ENCODE data around the gene MAPK10. TPM values are rescaled to one million over a fixed set of nuclear protein-coding genes. Genes with fewer than 3 reads are reported as not detected.

Gene MAPK10
- total RNA-seq, 1 experiment from 2014 or later = 0.79 TPM

DNA sequence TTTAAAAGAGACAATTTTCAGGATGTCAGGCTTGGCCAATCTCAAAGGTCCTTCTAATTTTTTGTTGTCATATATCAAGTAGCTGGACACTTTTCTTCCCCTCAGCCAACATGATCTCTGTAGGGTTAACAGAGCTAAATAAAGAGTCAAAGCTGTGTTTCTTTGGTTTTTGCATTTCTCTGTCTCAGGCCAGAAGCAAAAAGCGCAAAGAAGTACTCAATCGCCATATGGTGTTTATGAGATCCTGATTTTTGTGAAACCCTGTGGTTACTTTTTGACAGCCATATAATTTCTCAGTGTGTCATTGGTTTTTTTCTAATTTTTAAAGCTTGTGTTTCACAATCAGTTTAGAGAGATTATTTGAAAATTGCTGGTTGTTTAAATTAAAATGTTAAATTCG lies 111.9 kb downstream of the MAPK10 start:
- Mint-ChIP-seq H3K27me3 (ENCODE audit: insufficient read depth, unreplicated experiment) (no peaks in the 10 kb centered on the region), H3K9me3 (ENCODE audit: unreplicated experiment) (no peaks in the 10 kb centered on the region), H3K36me3 (ENCODE audit: insufficient read depth, unreplicated experiment) (no peaks in the 10 kb centered on the region), H3K27ac (ENCODE audit: unreplicated experiment) (no peak overlapping the region), H3K4me1 (ENCODE audit: low read depth, unreplicated experiment) (no peaks in the 10 kb centered on the region), H3K4me3 (ENCODE audit: unreplicated experiment) (no peak overlapping the region)
- TF ChIP-seq, protein P1, sequence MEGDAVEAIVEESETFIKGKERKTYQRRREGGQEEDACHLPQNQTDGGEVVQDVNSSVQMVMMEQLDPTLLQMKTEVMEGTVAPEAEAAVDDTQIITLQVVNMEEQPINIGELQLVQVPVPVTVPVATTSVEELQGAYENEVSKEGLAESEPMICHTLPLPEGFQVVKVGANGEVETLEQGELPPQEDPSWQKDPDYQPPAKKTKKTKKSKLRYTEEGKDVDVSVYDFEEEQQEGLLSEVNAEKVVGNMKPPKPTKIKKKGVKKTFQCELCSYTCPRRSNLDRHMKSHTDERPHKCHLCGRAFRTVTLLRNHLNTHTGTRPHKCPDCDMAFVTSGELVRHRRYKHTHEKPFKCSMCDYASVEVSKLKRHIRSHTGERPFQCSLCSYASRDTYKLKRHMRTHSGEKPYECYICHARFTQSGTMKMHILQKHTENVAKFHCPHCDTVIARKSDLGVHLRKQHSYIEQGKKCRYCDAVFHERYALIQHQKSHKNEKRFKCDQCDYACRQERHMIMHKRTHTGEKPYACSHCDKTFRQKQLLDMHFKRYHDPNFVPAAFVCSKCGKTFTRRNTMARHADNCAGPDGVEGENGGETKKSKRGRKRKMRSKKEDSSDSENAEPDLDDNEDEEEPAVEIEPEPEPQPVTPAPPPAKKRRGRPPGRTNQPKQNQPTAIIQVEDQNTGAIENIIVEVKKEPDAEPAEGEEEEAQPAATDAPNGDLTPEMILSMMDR (IDR thresholded peaks at IDR 0.05; ENCODE audit: insufficient read depth in 1 of 2, low read depth in 1 of 2, low read length in 1 of 2, severe bottlenecking in 1 of 2, unreplicated experiment in 1 of 2) = no peak
- no peaks in the 10 kb centered on the region for H3K9me3 ChIP-seq
- BruUV-seq (replicated peaks) = no TSS peak
- ChIA-PET CTCF (no interaction called here), POLR2A (no interaction called here)
- no peak for DNase-seq
- H3K4me3 ChIP-seq (ENCODE audit: low read depth, low read length) = no peak overlapping the region
- intact Hi-C loops (cut with micrococcal nuclease; ENCODE audit: unreplicated experiment) = no loop called here
- H3K4me1 ChIP-seq = no peaks in the 10 kb centered on the region
- H3K27me3 ChIP-seq (replicated peaks; ENCODE audit: control insufficient read depth, insufficient read depth, low read length) = no peaks in the 10 kb centered on the region
- H3K36me3 ChIP-seq (ENCODE audit: control insufficient read depth, insufficient read depth, low read length) = no peaks in the 10 kb centered on the region

DNA sequence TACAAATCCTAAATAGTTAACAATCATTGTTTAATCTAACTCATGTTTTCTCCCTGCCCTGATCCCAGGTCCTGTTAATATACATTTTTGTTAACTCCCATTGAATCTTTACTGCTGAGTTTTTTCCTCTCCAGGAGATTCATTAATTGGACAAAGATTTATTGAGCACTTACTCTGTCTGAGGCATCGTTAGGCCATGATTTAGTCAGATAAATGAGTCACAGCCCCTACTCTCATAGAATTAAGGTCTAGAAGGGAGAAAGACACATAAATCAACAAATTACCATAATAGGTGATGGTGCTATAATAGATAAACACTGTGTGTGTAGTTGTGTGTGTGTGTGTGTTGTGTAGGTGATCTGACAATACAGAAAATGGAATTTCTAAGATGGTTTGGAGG lies 112.5 kb downstream of the MAPK10 start:
- ChIA-PET CTCF (no interaction called here), POLR2A (no interaction called here)
- DNase-seq = no peak
- H3K4me3 ChIP-seq (ENCODE audit: low read depth, low read length) = no peak overlapping the region
- no peaks in the 10 kb centered on the region for H3K4me1 ChIP-seq
- Mint-ChIP-seq H3K36me3 (ENCODE audit: insufficient read depth, unreplicated experiment) (no peaks in the 10 kb centered on the region), H3K4me1 (ENCODE audit: low read depth, unreplicated experiment) (no peaks in the 10 kb centered on the region), H3K27me3 (ENCODE audit: insufficient read depth, unreplicated experiment) (no peaks in the 10 kb centered on the region), H3K27ac (ENCODE audit: unreplicated experiment) (no peak overlapping the region), H3K9me3 (ENCODE audit: unreplicated experiment) (no peaks in the 10 kb centered on the region), H3K4me3 (ENCODE audit: unreplicated experiment) (no peak overlapping the region)
- H3K9me3 ChIP-seq = no peaks in the 10 kb centered on the region
- intact Hi-C loops (cut with micrococcal nuclease; ENCODE audit: unreplicated experiment) = no loop called here
- H3K27me3 ChIP-seq (replicated peaks; ENCODE audit: control insufficient read depth, insufficient read depth, low read length) = no peaks in the 10 kb centered on the region
- no peaks in the 10 kb centered on the region for H3K36me3 ChIP-seq (ENCODE audit: control insufficient read depth, insufficient read depth, low read length)
- TF ChIP-seq, protein P1 (IDR thresholded peaks at IDR 0.05; ENCODE audit: insufficient read depth in 1 of 2, low read depth in 1 of 2, low read length in 1 of 2, severe bottlenecking in 1 of 2, unreplicated experiment in 1 of 2) = no peak
- BruUV-seq (replicated peaks) = no TSS peak

DNA sequence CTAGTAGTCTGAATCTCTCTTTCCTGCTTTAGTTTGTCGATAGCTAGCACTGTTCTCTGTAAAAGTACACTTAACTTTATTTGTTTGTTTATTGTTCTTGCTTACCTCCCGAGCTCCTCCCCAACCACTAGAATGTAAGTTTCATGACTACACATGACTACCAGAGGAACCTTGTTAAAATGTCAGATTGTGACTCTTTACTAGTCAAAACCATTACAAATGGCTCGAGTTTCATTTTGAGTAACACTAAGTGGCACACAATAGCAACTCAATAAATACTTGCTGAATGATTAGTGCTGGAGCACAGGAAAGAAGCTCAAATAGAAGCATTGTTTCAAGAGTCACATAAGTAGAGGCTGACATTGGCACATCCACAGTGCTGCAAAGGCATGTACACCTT lies 116.1 kb downstream of the MAPK10 start:
- Histone ChIP-seq H3K9me3 (no peaks in the 10 kb centered on the region), H3K4me1 (no peaks in the 10 kb centered on the region), H3K36me3 (ENCODE audit: control insufficient read depth, insufficient read depth, low read length) (no peaks in the 10 kb centered on the region), H3K27me3 (replicated peaks; ENCODE audit: control insufficient read depth, insufficient read depth, low read length) (no peaks in the 10 kb centered on the region), H3K4me3 (ENCODE audit: low read depth, low read length) (no peak overlapping the region)
- no peaks in the 10 kb centered on the region for H3K4me1 Mint-ChIP-seq (ENCODE audit: low read depth, unreplicated experiment)
- no peak for DNase-seq
- BruUV-seq (replicated peaks) = no TSS peak
- no peaks in the 10 kb centered on the region for H3K9me3 Mint-ChIP-seq (ENCODE audit: unreplicated experiment)
- no peaks in the 10 kb centered on the region for H3K27me3 Mint-ChIP-seq (ENCODE audit: insufficient read depth, unreplicated experiment)
- intact Hi-C loops (cut with micrococcal nuclease; ENCODE audit: unreplicated experiment) = no loop called here
- no peak overlapping the region for H3K4me3 Mint-ChIP-seq (ENCODE audit: unreplicated experiment)
- TF ChIP-seq, protein P1 (IDR thresholded peaks at IDR 0.05; ENCODE audit: insufficient read depth in 1 of 2, low read depth in 1 of 2, low read length in 1 of 2, severe bottlenecking in 1 of 2, unreplicated experiment in 1 of 2) = no peak
- H3K27ac Mint-ChIP-seq (ENCODE audit: unreplicated experiment) = no peak overlapping the region
- CTCF ChIA-PET = no interaction called here
- POLR2A ChIA-PET = no interaction called here
- H3K36me3 Mint-ChIP-seq (ENCODE audit: insufficient read depth, unreplicated experiment) = no peaks in the 10 kb centered on the region
